ENCODE data around the gene KMT2C.

Gene KMT2C

GRCh38 chr7:152121432-152121831 is 314.4 kb downstream of the KMT2C start:
- ATAC-seq: no peak
- no peak for TF ChIP-seq TSHZ2 (CRISPR knock-in tag; IDR thresholded peaks at IDR 0.05)
- TF ChIP-seq BACH2 (CRISPR knock-in tag; IDR thresholded peaks at IDR 0.05; ENCODE audit: borderline replicate concordance): no peak
- TF ChIP-seq ZC3H10 (CRISPR knock-in tag; IDR thresholded peaks at IDR 0.05): no peak
- no peak for TF ChIP-seq ZFP30 (CRISPR knock-in tag; IDR thresholded peaks at IDR 0.05)
- TF ChIP-seq SNAI2 (CRISPR knock-in tag; IDR thresholded peaks at IDR 0.05): no peak
- TF ChIP-seq TOX (CRISPR knock-in tag; IDR thresholded peaks at IDR 0.05; ENCODE audit: borderline replicate concordance): no peak
- no peak for TF ChIP-seq ZNF565 (CRISPR knock-in tag; conservative IDR thresholded peaks at IDR 0.05; ENCODE audit: low read depth)

- TF ChIP-seq OSR1 (CRISPR knock-in tag; IDR thresholded peaks at IDR 0.05) (no peak), ZNF8 (CRISPR knock-in tag; IDR thresholded peaks at IDR 0.05) (no peak)
- no peak for ATAC-seq
Measured at GRCh38 chr7:152120776-152121175, 315.0 kb downstream of the KMT2C start.

DNA sequence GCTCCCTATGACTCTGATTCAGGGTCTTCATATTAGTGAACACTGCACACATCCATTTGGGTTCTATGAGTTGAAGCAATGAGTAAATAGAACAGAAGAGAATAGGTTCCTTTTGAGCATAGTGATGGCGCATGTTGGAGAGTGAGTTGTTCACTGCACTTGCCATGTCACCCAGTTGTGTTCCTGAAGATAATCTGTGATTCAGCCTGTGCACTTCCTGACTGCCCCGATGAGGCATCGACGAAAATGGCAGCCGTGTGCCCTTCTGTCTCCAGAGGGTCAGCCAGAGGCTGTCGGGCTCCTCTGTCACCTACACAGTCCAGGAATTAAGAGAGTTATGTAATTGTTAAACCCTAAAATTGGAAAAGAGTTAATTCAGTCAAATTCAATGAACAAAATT is 315.6 kb downstream of the KMT2C start:
- TF ChIP-seq ARNTL (CRISPR knock-in tag; IDR thresholded peaks at IDR 0.05; ENCODE audit: borderline replicate concordance, low read depth): no peak
- no peak for TF ChIP-seq ISL1 (CRISPR knock-in tag; IDR thresholded peaks at IDR 0.05)
- TF ChIP-seq ESRRG (CRISPR knock-in tag; IDR thresholded peaks at IDR 0.05): no peak
- TF ChIP-seq CSDC2 (CRISPR knock-in tag; IDR thresholded peaks at IDR 0.05): no peak
- no peak for TF ChIP-seq TCF4 (CRISPR knock-in tag; IDR thresholded peaks at IDR 0.05; ENCODE audit: borderline replicate concordance)
- no peak for TF ChIP-seq BACH2 (CRISPR knock-in tag; IDR thresholded peaks at IDR 0.05; ENCODE audit: borderline replicate concordance)
- TF ChIP-seq, protein P1, sequence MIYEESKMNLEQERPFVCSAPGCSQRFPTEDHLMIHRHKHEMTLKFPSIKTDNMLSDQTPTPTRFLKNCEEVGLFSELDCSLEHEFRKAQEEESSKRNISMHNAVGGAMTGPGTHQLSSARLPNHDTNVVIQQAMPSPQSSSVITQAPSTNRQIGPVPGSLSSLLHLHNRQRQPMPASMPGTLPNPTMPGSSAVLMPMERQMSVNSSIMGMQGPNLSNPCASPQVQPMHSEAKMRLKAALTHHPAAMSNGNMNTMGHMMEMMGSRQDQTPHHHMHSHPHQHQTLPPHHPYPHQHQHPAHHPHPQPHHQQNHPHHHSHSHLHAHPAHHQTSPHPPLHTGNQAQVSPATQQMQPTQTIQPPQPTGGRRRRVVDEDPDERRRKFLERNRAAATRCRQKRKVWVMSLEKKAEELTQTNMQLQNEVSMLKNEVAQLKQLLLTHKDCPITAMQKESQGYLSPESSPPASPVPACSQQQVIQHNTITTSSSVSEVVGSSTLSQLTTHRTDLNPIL (CRISPR knock-in tag; IDR thresholded peaks at IDR 0.05; ENCODE audit: low read depth): no peak
- no peak; the same call in 2 of the 3 replicates for ATAC-seq

GRCh38 chr7:152117356-152117755 is 318.4 kb downstream of the KMT2C start:
- TF ChIP-seq TSHZ2 (CRISPR knock-in tag; IDR thresholded peaks at IDR 0.05) (no peak), CSRNP3 (CRISPR knock-in tag; IDR thresholded peaks at IDR 0.05) (no peak), ZFP3 (CRISPR knock-in tag; IDR thresholded peaks at IDR 0.05) (no peak), BACH2 (CRISPR knock-in tag; IDR thresholded peaks at IDR 0.05; ENCODE audit: borderline replicate concordance) (no peak), RARB (CRISPR knock-in tag; IDR thresholded peaks at IDR 0.05) (no peak)
- TF ChIP-seq, protein P2, sequence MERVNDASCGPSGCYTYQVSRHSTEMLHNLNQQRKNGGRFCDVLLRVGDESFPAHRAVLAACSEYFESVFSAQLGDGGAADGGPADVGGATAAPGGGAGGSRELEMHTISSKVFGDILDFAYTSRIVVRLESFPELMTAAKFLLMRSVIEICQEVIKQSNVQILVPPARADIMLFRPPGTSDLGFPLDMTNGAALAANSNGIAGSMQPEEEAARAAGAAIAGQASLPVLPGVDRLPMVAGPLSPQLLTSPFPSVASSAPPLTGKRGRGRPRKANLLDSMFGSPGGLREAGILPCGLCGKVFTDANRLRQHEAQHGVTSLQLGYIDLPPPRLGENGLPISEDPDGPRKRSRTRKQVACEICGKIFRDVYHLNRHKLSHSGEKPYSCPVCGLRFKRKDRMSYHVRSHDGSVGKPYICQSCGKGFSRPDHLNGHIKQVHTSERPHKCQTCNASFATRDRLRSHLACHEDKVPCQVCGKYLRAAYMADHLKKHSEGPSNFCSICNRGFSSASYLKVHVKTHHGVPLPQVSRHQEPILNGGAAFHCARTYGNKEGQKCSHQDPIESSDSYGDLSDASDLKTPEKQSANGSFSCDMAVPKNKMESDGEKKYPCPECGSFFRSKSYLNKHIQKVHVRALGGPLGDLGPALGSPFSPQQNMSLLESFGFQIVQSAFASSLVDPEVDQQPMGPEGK (CRISPR knock-in tag; IDR thresholded peaks at IDR 0.05; ENCODE audit: borderline replicate concordance): no peak

More at GRCh38 chr7:152117356-152117755, 318.4 kb downstream of the KMT2C start:
- ATAC-seq: no peak
